ENCODE measurements around the gene PDLIM7. TPM values are rescaled to one million over a fixed set of nuclear protein-coding genes. Genes with fewer than 3 reads are reported as not detected.

The PDLIM7 gene
- total RNA-seq, 1 donor from 2014 or later, result 48.3 TPM

DNA sequence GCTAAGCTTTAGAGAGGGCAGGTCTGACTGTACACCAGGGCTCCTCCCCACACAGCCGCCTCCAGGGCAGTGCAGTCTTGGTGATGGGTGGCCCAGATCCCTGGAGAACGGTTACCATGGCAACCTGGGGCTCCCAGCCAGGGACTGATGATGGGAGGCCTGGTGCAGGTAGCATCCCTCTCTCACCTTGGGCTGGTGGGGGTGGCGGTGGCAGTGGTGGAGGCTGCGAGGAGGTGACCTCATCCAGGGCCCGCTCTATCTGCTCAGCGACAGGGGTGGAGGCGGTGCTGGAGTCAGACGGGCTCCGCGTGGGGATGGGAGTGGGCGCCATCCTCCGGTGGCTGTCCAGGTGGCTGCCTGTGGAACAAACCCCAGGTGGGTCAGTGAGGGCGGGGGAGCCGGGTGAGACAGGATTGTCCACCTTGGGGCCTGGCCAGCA lies 38.5 kb downstream of the PDLIM7 start:
- intact Hi-C loops (cut with micrococcal nuclease), result loop anchor here (5.0 kb wide), 1 partner anchor 342 kb away; no protein-coding TSS in a partner anchor

DNA sequence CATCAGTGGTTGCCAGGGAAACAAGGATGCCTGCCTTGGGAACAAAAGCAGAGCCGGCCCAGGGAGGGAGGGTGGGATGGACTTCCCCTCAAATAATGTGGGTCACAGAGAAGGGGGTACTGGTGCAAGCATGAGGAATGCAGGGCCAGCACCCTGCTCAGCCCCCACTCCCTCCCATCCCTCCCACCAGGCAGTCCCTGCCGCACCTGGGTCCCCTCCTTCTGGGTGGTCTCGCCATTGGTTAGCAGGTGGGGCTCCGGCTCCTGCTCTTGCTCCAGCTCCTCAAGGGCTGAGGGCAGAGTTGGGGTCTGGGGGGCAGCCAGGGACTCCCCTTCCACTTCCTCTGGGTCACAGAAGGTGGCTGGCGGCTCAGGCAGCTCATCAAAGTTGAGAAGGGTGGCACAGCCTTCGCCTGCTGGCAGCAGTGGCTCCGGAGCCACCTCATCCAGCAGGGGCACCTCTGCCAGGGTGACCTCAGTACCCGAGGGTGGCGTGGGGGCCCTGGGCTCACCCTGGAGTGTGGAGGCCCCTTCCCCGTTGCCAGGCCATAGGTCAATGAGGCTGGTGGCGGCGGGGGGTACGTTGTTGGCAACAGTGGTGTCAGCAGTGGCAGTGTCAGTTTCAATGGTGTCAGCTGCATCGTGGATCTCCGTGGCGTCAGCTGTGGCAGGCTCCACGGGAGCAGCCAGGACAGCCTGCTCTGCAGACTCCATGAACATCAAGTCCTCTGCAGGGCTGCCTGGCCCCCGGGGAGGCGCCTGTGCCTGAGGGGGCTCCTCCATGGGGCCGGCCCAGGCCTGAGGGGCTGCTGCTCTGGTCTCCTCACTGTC lies 39.3 kb downstream of the PDLIM7 start:
- intact Hi-C loops (cut with micrococcal nuclease), result loop anchor here (2.0 to 5.0 kb wide), 2 partner anchors 13 to 341 kb away; no protein-coding TSS in a partner anchor

DNA sequence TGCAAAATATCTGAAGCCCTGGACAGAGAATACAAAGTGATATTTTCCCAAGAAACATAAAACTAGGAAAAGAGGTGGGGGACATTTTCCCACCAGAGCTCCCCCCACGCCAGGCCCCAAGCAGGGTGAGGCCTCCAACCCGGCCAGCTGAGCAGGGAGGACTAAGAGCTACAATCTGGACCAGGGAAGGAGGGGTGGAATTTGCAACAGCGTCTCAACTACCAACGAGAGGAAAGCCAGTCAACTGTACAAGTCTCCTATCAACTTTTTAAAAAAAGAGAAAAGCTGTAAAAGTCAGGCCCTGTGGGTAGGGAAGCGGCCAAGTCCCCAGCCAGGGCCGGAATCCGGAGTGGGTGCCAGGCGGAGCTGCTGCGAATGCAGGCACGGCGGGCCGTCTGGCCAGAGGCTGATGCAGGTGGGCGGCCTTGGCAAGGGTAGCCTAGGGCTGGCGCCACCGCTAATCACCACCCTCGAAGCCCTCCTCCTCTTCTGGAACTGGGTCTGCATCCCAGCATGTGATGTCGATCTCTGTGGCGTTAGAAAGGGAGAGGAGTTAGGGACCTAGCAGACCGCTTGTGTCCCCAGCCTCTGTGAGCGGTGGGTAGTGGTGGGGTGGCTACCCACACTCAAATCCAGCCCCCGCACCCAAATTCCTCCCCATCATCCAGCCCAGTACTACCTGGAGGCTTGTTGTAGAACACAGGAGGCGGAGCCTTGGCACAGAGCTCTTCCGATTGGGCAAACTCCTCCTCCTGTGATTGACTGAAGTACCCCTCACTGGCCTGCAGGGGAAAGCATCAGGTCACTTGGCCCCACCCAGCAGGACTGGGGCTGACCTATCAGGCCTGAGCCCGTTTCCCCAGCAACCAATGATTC lies 40.2 kb downstream of the PDLIM7 start:
- intact Hi-C loops (cut with micrococcal nuclease), result loop anchor here (1.0 to 5.0 kb wide), 4 partner anchors 14 to 340 kb away; partner anchors contain the start of gene PDLIM7

DNA sequence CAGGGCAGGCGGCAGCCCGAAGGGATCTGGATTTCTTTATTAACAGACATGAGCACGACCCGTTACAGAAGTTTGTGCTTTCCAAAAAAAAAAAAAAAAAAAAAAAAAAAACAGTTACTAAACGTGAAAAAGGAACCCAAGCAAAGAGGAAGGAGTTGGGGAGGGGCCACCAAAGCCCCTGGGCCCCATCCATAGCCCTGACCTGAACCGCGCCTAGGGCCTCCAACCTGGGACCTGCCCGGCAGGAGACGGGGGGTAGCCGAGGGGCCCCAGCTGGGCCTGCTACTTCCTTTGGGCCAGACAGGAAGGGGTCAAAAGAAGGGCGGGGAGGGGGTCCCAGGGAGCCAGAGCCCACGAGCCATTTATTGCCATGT lies 40.8 kb downstream of the PDLIM7 start:
- intact Hi-C loops (cut with micrococcal nuclease), result loop anchor here (1.0 to 5.0 kb wide), 4 partner anchors 14 to 339 kb away; partner anchors contain the start of gene PDLIM7

DNA sequence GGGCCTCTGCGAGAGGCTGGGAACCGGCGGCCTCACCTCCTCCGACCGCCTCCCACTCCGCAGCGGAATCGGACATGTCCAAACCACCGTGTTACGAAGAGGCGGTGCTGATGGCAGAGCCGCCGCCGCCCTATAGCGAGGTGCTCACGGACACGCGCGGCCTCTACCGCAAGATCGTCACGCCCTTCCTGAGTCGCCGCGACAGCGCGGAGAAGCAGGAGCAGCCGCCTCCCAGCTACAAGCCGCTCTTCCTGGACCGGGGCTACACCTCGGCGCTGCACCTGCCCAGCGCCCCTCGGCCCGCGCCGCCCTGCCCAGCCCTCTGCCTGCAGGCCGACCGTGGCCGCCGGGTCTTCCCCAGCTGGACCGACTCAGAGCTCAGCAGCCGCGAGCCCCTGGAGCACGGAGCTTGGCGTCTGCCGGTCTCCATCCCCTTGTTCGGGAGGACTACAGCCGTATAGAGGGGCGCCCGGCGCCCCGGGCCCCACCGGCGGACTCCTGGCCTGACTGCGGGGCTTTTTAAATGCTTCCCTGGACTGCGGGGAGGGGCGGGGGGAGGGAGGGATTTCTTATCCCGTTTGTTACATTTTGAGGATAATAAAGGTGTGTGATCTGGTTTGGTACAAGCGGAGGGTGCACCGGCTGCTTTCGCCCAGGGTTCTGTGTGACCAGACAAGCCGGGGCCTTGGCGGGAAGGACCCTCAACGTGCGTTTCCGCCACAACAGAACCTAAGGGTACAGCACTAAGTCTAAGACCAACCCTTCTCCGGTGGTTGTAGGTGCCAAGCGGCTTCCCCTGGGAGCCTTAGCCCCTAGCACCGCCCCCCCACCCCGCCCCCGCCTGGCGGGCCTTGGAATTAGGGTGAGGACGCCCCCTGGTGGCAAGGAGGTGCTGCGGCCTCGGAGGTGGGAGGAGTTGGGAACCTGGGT lies 41.5 kb downstream of the PDLIM7 start:
- intact Hi-C loops (cut with micrococcal nuclease), result loop anchor here (1.0 to 5.0 kb wide), 10 partner anchors 10 to 339 kb away; partner anchors contain the start of genes GRK6, LMAN2, PDLIM7 and PRR7

DNA sequence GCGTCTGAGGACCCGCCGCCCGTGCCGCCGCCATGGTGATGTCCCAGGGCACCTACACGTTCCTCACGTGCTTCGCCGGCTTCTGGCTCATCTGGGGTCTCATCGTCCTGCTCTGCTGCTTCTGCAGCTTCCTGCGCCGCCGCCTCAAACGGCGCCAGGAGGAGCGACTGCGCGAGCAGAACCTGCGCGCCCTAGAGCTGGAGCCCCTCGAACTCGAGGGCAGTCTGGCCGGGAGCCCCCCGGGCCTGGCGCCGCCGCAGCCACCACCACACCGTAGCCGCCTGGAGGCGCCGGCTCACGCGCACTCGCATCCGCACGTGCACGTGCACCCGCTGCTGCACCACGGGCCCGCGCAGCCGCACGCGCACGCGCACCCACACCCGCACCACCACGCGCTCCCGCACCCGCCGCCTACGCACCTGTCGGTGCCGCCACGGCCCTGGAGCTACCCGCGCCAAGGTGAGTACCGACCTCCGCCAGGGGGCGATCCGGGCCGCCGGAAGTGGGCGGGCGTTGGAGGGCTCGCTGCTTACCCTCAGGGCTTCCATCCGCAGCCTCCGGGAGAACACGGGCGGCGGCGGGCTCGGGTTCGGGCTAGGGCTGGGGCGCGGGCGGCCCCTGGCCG lies 42.3 kb downstream of the PDLIM7 start:
- intact Hi-C loops (cut with micrococcal nuclease), result loop anchor here (1.0 to 5.0 kb wide), 7 partner anchors 9 to 338 kb away; partner anchors contain the start of genes GRK6, LMAN2 and PRR7

DNA sequence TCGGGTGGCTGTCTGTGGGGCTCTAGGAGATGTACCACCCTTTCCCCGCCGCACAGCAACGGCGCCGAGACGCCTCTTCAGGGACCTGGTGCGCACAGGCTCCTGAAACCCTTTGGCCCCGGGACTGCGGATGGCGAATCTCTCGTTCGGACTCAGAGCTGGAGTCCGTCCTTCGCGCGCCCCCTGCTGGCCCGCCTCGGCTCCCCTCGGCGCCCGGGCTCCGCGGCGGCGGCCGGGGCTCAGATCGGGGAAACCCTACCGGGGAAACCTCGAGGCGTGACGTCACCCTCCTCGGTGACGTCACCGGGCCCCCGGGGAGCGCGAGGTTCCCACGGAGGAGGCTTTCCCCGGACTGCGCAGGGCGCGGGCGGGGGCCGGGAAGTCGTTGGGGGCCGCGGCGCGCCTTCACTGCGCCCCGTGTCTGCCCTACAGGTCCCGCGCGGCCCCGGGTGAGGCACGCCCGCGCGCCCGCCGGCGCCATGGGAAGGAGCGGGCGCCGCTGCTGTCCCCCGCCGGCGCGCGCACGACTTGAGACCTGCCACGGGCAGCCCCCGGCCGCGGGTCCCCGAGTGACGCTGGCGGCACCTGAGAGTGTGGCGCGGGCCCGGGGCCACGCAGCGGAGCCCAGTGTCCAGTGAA lies 42.9 kb downstream of the PDLIM7 start:
- intact Hi-C loops (cut with micrococcal nuclease), result loop anchor here (1.0 to 5.0 kb wide), 8 partner anchors 8 to 337 kb away; partner anchors contain the start of genes GRK6, LMAN2 and PRR7

DNA sequence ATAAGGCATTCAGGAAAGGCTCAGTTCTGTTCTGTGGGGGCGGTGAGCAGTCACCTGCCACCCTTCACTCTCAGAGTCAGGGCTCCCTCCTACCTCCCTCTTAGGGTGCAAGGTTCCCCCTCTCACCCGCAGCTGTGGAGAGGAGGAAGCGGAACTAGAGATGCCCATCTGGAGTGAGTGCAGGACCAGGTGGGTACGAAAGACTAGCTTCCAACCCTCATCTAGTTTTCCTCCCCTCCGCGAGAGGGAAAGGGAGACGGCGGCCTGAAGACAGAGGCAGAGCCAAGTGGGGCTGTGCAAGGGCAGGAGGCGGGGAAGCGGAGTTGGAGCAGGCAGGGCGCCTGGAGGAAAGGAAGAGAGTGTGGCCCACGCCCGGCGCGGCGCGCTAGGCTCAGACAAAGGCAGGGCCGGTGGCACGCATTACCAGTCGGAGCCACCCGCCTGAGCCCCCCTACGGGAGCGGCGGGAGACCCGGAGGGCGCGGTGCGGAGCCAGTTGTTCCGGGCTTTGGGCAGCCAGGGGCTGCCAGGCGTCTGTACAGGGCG lies 43.5 kb downstream of the PDLIM7 start:
- intact Hi-C loops (cut with micrococcal nuclease), result loop anchor here (1.0 to 2.0 kb wide), 2 partner anchors 50 to 141 kb away; no protein-coding TSS in a partner anchor

DNA sequence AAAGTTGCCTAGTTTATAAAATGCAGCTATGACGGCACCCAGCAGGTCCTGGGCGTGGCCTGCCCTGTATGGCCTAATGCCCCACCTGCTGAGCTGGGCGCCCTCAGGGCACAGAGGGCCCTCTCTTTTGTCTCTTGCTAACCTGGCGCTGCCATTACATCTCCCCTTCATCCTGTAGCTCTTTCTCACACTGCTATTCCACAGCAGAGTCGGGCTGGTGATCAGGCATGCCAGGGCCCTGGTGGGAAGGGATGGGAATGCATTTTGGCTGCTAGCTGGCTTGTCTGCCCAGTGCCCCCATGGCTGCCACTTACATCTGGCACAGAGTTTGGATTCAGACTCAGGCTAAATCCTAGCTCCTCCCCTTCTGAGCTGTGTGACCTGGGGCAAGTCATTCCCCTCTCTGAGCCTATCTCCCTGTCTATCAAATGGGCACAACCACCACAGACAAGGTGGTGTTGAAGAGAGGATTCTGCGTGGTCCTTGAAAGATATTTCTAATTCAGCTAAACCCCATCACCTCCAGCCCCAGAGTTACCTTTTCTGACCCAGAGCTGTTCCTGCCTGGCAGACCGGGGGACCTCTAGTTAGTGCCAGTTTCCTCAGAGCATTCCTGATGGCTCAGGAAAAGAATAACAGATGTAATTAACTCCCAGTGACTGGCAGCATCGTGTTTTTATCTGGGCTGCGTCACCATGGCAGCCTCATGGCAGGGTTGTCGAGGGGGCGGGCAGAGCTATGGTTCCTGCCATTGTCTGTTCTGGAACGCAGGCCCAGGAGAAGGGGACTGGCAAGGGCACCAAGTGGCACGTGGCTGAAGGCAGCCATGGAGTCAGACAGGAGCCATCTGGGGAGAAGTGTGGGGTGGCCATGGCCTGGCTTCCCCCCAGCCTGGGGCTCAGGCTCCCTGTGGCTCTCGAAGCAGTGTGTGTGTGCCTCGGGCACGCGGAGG lies 44.4 kb downstream of the PDLIM7 start:
- intact Hi-C loops (cut with micrococcal nuclease), result no loop called here

DNA sequence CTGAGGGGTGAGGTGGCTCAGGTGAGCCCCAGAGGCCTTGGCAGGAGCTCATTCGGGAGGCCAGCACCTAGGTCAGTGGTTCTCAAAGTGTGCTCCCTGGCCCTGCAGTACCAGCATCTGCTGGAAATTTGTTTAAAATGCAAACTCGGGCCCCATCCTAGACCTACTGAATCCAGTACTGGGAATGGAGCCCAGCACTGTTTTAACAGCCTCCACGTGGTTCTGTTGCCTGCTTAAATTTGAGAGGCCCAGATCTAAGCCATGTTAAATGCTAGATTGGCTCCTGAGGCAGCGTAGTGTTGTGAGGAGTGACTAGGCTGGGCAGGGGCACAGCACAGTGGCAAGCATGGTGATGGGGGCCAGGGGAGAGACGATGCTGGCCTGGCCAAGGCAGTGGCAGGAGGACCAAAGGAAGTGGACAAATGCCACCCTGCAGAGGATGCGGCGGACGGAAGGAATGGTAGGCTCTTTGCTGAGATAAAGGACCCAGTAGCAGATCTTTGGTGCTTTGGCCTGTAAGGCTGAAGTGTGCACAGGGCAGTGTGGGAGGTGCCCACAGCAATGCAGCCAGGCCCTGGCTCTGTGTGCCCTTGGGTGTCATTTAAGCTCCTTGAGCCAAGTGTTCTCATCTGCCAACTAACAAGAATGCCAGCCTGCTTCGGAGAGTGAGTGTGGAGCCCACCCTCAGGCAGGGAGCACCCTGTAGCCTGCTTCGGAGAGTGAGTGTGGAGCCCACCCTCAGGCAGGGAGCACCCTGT lies 46.6 kb downstream of the PDLIM7 start:
- intact Hi-C loops (cut with micrococcal nuclease), result no loop called here

DNA sequence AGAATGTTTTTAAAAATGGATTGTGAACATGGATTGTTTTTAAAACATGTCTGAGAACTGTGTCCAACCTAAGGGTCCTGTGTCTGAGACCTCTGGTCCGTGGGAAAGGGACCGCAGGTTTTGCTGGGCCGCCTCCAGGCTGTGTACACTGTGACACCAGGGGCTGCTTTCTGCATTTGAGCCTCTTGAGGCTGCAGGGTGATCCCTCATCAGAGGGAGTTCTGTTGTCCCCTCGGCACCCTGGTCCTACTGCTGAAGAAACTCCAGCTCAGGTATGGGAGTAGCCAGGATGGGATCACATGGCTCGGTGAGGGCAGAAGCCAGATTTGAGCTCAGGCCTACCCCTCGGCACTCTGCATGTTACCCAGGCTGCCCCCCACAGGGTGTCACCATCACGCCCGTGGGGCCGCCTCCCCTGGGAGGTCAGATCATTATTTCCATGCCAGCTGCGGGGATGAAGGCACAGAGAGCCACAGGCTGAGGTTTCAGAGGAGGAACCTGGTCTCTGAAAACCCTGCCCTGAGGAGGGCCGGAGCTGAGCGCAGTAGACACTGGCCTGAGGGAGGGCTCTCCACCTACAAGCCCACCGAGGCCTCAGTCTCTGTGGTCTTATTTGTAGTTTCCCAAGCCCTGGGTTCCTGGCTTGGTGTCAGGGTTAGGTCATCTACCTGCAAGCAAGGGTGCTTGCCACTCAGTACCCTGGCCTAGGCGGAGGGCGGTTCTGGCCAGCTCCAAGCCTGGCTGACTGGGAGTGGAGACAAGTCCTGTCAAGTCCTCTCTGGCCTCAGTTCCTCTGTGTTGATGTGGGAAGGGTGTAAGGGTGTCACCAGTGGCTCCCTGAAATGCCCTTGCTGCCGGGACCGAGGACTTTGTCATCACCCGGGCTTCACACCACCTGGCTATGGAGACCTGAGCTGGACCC lies 48.0 kb downstream of the PDLIM7 start:
- intact Hi-C loops (cut with micrococcal nuclease), result no loop called here

DNA sequence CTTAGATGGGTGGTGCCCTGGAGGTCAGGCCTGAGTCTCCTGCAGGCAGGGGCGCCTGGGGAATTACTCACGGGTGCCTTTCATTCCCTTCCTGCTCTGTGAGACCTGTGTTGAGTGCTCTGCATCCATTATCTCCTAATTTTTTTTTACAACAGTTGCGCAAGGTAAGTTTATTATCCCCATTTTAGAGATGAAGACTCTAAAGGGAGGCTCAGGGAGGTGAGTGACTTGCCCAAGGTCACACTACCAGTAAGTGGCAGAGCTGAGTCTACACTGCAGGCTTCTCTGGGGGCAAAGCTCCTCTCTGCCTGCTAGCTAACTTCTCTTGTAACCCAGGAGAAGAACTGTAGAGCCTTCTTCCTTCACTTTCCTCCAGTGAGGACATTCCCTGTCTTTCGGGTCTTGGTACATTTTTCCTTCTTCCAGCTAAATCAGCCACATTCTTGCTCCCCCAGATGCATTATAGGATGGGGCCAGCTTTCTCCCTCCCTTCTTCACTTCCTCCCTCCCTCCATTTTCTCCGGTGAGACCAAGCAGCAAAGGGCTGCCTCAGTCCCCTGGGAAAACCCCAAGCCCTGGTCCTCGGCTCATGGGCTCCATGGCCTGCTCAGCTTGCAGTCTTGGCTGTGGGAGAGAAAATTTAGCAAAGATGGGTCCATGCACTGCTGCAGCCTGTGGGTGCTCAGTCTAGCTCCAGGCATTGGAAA lies 49.0 kb downstream of the PDLIM7 start:
- intact Hi-C loops (cut with micrococcal nuclease), result no loop called here

DNA sequence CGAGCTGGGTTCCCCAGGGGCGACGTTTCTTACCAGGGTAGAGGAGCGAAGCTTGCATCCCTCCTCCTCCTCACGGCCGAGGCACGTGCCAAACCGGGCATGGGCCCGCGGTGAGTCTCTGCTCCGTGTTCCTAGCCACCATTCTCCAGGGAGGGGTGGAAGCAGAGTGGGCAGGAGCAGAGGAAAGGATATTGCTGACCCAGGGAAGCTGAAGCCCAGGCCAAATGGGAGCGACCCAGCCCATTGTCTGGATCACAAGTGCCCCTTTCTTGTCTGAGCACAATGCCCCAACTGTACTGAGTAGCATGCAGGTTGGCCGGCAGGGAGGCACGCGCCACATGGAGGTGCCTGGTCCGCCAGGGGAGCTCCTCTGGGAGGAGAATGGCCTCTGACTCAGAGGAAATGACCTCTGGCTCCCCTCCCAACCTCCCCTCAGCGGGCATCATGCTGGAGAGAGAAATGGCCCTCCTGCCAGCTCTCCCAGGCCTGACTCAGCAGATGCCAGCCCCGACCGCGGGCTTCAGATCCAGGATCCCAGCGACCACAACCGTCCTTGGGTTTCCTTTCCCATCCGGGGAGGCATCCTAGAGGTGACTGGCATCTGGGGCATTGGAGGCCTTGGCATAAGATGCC lies 49.7 kb downstream of the PDLIM7 start:
- intact Hi-C loops (cut with micrococcal nuclease), result loop anchor here (2.0 kb wide), 3 partner anchors 17 to 57 kb away; no protein-coding TSS in a partner anchor

DNA sequence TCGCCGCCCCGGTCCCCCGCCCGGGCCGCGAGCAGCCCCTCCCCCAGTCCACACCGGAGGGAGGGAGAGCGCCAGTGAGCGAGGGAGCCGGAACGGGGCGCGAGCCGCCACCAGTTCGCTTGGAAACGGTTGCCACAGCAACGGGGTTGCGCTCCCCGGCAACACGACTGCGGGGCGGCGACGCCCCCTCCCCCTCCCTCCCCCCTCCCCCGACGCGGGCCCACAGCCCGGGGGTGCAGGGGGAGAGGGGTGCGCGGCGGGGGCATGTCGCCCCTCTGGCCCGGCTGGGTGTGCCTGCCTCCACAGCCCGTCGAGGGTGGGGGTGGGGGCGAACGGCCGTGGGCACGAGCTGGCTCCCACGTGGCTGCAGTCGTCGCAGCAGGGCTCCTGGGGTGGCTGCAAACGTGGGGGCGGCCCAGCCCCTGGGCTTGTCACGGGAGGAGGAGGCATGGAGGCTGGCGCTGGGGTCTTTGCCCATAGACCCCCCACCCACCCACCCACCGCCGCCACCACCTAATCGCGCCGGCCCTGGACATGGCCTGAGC lies 50.3 kb downstream of the PDLIM7 start:
- intact Hi-C loops (cut with micrococcal nuclease), result loop anchor here (2.0 kb wide), 3 partner anchors 16 to 56 kb away; no protein-coding TSS in a partner anchor
